Right cardiac atrium (tissue), 5 donors: ENCODE measurements around the gene LMF1. TPM values are rescaled to one million over a fixed set of nuclear protein-coding genes. Genes with fewer than 3 reads are reported as not detected.

ENCODE experiments used
- ATAC-seq, 2 donors: fragments of 200-7000 bp; cut with Tn5 transposase; one replicate each; pipeline versions ENCODE4 v1.8.0 to v1.9.1; 2020; ENCODE audit warnings: moderate library complexity in 2 of 2, mild to moderate bottlenecking in 1 of 2
- DNase-seq, 3 donors: peaks; one replicate each; pipeline ENCODE4 v3.0.0-alpha.2; 2020
- H3K27ac ChIP-seq: one replicate; pipeline ENCODE4 v1.5.1; 2013; ENCODE audit warnings: mild to moderate bottlenecking, low read length, control low read depth, moderate library complexity
- H3K27me3 ChIP-seq: one replicate; pipeline ENCODE4 v1.6.1; 2013; ENCODE audit not compliant: control insufficient read depth, insufficient read depth
- H3K4me1 ChIP-seq: one replicate; pipeline ENCODE4 v1.6.1; 2013; ENCODE audit warnings: low read length; ENCODE audit not compliant: control insufficient read depth, insufficient read depth
- H3K4me3 ChIP-seq: one replicate; pipeline ENCODE4 v1.5.1; 2013; ENCODE audit warnings: low read length, control low read depth
- H3K9me3 ChIP-seq: one replicate; pipeline ENCODE4 v1.6.1; 2013; ENCODE audit warnings: low read length; ENCODE audit not compliant: control insufficient read depth
- WGBS: extraction: QIAGEN DNeasy Blood & Tissue Kit; methylation state at CpG from one replicate; pipeline ENCODE4 v1.1.7; 2013; 5-methylcytosine and 5-hydroxymethylcytosine counted together
- intact Hi-C, 4 donors: fragments of 100-400 bp; cut with DNase I; formaldehyde crosslinking; loops; one replicate each; pipeline versions ENCODE4 v1.11.0 to v1.14.0; 2022 to 2023
- polyA plus RNA-seq: library from polyadenylated mRNA; stranded (reverse); fragments of 200-250 nt; gene quantifications from one replicate; pipeline ENCODE4 v1.2.3, GENCODE V29; 2013
- total RNA-seq, 4 donors: library from RNA; stranded (reverse); fragmentation: NEBNext Ultra II Directional; extraction: Animal tissue kit (Norgen Biotek cat#: 25700); gene quantifications; one replicate each; pipeline ENCODE4 v1.2.1, GENCODE V29; 2021
- donor health status: healthy with polysubstance abuse.
- donor health status: DM: no; HTN: yes; CAD: no.
- donor health status: DM: no; HTN: no; CAD: no.
- donor health status: DM: no; HTN: yes; CAD: no; lungs with severe emphysema.
- donor health status: DM: yes; HTN: yes; CAD: no.

The LMF1 gene
- total and polyA plus RNA-seq, 5 donors = 7.8 to 13.3 (median 10.8) TPM

DNA sequence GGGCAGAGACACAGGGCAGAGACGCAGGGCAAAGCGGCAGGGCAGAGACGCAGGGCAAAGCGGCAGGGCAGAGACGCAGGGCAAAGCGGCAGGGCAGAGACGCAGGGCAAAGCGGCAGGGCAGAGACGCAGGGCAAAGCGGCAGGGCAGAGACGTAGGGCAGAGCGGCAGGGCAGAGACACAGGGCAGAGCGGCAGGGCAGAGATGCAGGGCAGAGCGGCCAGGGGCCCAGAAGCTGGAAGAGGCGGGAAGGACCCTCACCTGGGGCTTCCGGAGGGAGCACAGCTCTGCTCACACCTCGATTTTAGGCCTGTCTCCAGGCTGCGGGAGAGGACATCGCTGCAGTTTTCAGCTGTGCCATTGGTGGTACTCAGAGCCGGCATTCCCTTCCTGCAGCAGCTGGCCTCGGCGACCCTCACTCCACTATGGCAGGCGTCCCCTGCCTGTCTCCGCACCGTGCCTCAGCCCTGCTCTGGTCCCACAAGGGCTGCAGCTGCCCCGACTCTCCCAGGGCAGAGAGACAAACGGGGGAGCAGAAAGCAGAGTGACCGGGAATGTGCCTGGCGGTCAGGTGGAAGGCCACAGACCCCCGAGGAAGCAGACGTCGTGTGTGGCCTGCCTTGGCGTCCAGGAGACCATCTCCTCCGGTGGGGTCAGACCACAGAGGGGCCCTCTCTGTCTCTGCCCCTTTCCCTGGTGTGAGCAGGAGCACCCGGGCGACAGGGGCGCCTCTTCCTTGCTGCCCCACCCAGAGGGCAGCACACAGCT lies 40.7 kb upstream of the LMF1 start:
- Histone ChIP-seq H3K4me3 (no peak overlapping the region), H3K27me3 (no peaks in the 10 kb centered on the region), H3K9me3 (no peaks in the 10 kb centered on the region), H3K27ac (no peak overlapping the region), H3K4me1 (no peaks in the 10 kb centered on the region)
- intact Hi-C loops = no loop called here
- DNase-seq (peak in 1 of 3 donors; percentile 32), ATAC-seq (no peak)
- 87% methylated on average over 37 of the region's 37 CpGs for WGBS

DNA sequence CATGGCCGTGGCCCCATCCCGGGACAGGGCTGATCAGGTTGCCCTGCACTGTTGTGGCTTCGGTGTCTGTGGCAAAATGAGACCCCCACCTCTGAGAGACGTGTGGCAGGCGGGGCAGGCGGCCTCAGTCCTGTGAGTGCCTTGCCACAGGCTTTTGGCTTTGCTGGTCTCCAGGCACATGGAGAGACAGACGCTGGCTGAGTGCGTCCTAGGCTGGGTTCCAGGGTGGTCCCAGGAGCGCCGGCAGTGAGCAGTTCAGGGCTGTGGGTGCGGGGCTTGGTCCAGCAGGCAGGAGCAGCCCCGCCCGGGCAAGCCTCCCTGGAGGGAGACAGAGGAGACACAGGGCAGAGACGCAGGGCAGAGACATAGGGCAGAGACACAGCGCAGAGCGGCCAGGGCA lies 40.0 kb upstream of the LMF1 start:
- no peak overlapping the region for H3K27ac ChIP-seq
- 65% methylated on average over 16 of the region's 16 CpGs for WGBS
- H3K4me1 ChIP-seq = no peaks in the 10 kb centered on the region
- intact Hi-C loops = no loop called here
- ATAC-seq (no peak), DNase-seq (peak in 1 of 3 donors; percentile 44)
- H3K27me3 ChIP-seq = no peaks in the 10 kb centered on the region
- no peak overlapping the region for H3K4me3 ChIP-seq
- H3K9me3 ChIP-seq = no peaks in the 10 kb centered on the region

DNA sequence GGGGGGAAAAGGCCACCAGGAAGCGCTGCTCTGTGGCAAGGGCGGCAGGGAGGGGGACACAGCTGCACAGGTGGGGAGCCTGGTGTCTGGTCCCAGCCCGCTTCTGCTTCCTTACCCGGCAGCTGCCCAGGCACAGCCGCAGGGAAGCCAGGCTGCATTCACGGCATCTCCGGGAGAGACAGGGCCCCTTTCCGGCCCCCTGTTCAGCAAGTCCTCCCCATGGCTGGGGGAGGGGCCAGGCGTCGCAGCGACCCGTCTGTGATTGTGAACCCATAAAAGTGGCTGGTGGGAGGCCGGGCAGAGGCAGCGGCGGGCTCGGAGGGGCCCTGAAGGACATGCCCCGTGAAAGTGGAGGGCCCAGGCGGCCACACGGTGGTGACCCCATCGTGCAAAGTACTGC lies 39.5 kb upstream of the LMF1 start:
- no peaks in the 10 kb centered on the region for H3K9me3 ChIP-seq
- WGBS = 44% methylated on average over 20 of the region's 20 CpGs
- H3K4me3 ChIP-seq = no peak overlapping the region
- DNase-seq (peak in 1 of 3 donors; percentile 19), ATAC-seq (no peak)
- no peaks in the 10 kb centered on the region for H3K27me3 ChIP-seq
- no peaks in the 10 kb centered on the region for H3K4me1 ChIP-seq
- no peak overlapping the region for H3K27ac ChIP-seq
- intact Hi-C loops = no loop called here

DNA sequence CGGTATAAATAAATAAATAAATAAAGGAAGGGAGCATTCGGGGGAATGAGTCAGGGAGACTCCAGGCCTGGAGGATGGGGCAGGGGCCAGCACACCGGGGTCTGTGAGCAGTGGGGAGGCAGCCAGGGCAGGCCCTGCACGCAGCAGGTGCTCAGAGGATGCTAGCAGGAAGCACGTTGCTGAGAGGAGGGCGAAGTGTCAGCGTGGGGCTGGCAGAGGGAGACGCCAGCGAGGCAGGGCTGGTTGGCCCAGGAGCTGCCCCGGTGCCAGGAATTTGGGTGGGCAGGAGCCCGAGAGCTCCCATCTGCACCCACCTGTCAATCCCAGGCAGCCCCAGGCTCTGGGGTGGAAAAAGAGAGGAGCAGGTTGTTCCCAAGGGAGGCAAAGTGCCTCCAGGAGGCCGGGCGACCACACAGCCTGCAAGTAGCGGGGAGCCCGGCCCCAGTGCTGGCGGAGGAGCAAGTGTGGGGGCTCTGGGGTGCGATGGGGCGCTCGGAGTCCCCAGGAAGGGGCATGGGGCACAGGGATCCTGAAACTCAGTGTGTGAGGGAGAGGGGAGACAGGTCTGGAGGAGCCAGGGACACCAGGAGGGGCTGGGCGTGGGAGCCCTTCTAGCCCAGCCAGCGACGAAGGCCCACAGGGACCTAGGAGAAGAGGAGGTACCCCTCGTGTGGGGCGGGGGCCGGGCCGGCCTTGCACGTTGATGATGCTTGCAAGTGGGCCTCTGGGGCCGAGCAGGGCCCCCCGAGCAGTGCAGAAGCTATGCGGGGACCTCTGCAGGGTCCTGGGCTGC lies 38.8 kb upstream of the LMF1 start:
- intact Hi-C loops = no loop called here
- Histone ChIP-seq H3K27ac (no peak overlapping the region), H3K27me3 (no peaks in the 10 kb centered on the region), H3K4me1 (no peaks in the 10 kb centered on the region), H3K9me3 (no peaks in the 10 kb centered on the region), H3K4me3 (no peak overlapping the region)
- DNase-seq = peak in 1 of 3 donors; percentile 31
- ATAC-seq = no peak
- WGBS = 80% methylated on average over 30 of the region's 30 CpGs

DNA sequence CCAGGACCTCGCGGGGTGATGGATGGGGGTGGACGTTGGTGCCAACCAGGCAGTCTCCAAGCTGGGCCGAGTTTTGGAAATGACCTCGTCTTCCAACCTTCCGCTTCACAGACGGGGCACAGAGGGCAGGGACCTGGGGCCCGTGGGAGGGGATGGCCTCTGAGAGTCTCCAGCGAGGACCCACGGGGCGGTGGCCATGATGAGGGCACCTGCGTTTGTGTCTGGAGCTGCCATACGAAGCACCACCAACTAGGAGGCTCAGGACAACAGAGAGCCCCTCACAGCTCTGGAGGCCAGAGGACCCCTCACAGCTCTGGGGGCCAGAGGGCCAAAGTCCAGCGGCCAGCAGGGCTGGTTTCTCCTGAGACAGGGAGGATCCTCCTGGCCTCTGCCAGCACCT lies 37.3 kb upstream of the LMF1 start:
- DNase-seq (no peak), ATAC-seq (no peak)
- WGBS = 82% methylated on average over 14 of the region's 14 CpGs
- no peaks in the 10 kb centered on the region for H3K4me1 ChIP-seq
- H3K9me3 ChIP-seq = no peaks in the 10 kb centered on the region
- H3K4me3 ChIP-seq = no peak overlapping the region
- intact Hi-C loops = no loop called here
- no peak overlapping the region for H3K27ac ChIP-seq
- no peaks in the 10 kb centered on the region for H3K27me3 ChIP-seq

DNA sequence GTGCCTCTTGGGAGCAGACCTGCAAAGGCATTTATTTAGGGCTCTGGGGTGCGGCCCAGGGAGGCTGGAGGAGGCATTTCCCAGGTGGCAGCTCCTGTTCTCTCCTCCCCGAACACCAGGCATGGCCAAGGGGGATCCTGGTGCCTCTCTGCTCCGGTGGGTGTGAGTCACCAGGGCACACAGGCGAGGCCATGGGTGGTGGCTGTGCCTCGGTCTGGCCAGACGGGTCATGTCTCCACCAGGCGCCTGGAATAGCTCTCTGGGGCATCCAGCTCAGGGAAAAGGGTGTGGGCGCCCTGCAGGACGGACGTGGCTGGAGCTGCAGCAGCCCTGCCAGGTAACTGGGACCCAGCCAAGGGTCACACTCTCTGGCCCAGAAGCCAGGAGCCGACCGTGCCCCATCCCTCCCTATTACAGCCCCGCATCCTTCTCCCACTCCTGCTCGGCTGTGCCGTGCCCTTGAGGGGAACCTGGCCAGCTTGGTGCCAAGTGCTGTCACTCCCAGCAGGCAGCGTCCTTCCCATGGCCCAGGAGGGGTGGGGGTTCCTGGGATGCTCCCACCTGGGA lies 36.6 kb upstream of the LMF1 start:
- intact Hi-C loops = no loop called here
- DNase-seq (no peak), ATAC-seq (no peak)
- WGBS = 74% methylated on average over 16 of the region's 16 CpGs
- Histone ChIP-seq H3K4me1 (no peaks in the 10 kb centered on the region), H3K27me3 (no peaks in the 10 kb centered on the region), H3K9me3 (no peaks in the 10 kb centered on the region), H3K4me3 (no peak overlapping the region), H3K27ac (no peak overlapping the region)

DNA sequence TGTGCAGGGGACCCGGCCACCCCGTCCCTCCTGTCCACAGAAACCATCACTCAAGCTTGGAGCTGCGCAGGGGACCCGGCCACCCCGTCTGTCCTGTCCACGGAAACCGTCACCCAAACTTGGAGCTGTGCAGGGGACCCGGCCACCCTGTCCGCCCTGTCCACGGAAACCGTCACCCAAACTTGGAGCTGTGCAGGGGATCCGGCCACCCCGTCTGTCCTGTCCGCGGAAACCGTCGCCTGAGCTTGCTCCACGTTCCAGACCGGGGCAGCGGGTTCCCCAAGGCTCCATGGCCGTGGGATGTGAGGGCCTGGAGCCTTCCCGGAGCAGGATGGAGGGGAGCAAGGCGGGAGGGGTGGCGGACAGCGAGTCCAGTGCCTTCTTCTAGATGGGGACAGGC lies 36.0 kb upstream of the LMF1 start:
- DNase-seq (no peak), ATAC-seq (no peak)
- Histone ChIP-seq H3K4me3 (no peak overlapping the region), H3K27me3 (no peaks in the 10 kb centered on the region), H3K4me1 (no peaks in the 10 kb centered on the region), H3K9me3 (no peaks in the 10 kb centered on the region), H3K27ac (no peak overlapping the region)
- intact Hi-C loops = no loop called here
- WGBS = 90% methylated on average over 25 of the region's 25 CpGs

DNA sequence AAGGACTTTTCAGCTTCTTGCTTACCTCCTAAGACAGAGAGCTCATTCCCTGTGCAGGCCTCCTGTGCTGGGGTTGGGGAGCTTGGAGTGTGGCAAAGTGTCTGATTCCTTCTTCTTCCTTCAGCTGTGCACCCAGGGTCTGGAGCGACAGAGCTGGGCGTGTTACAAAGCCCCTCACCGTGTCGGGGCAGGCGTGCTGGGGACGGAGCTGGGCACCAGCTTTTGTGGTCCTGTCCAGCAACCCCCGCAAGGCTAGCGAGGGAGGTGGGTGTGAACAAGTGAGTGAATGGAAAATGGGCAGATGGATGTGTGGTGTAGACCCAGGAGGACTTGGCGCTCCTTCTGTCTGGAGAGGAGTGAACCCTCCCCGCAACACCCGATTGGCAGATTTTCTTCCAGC lies 34.5 kb upstream of the LMF1 start:
- Histone ChIP-seq H3K4me3 (no peak overlapping the region), H3K27ac (no peak overlapping the region), H3K27me3 (no peaks in the 10 kb centered on the region), H3K9me3 (no peaks in the 10 kb centered on the region), H3K4me1 (no peaks in the 10 kb centered on the region)
- no peak for ATAC-seq
- DNase-seq = no peak
- intact Hi-C loops = no loop called here
- WGBS = 88% methylated on average over 11 of the region's 11 CpGs

DNA sequence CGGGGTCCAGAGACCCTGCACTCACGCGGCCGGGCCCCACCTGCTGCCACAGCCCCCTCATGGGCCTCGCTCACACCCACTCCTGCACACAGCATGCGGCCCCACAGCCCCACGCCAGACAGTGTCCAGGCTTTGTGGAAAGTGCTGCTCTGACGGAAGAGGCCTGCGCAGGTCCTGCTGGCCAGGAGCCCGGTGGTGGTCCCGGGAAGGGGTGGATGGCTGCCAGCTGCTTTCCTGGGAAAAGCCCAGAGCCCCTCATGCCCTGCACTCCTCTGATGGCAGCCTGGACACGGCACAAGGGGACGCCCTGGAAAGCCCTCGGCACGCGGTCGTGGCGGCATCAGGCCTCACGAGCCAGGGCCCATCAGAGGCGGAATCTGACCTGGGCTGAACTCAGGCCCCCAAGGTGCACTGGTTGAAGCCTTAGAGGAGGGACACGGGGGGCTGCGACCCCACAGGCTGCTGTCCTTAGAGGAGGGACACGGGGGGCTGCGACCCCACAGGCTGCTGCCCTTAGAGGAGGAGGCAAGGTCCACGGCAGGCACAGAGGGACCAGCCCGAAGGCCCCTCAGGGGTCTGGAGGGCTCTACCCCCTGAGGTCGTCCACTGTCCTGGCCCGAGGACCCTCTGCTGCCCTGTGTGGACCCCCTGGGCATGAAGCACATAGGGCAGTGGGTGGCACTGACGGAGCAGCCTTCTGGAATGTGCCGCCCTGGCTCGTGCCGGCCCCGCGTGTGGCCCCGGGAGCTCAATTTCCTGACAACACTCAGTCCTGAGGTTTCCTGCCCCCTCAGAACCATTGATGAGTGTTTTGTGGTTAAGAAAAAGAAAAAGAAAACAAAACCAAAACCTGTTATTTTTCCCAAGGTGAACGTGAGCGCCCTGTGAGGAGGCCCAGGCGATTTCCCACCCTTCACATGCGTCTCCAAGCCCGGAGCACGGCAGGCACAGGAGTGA lies 32.9 kb upstream of the LMF1 start:
- 80% methylated on average over 41 of the region's 41 CpGs for WGBS
- DNase-seq (no peak), ATAC-seq (no peak)
- no peak overlapping the region for H3K4me3 ChIP-seq
- intact Hi-C loops = no loop called here
- H3K27ac ChIP-seq = no peak overlapping the region
- H3K9me3 ChIP-seq = no peaks in the 10 kb centered on the region
- H3K4me1 ChIP-seq = no peaks in the 10 kb centered on the region
- H3K27me3 ChIP-seq = no peaks in the 10 kb centered on the region

DNA sequence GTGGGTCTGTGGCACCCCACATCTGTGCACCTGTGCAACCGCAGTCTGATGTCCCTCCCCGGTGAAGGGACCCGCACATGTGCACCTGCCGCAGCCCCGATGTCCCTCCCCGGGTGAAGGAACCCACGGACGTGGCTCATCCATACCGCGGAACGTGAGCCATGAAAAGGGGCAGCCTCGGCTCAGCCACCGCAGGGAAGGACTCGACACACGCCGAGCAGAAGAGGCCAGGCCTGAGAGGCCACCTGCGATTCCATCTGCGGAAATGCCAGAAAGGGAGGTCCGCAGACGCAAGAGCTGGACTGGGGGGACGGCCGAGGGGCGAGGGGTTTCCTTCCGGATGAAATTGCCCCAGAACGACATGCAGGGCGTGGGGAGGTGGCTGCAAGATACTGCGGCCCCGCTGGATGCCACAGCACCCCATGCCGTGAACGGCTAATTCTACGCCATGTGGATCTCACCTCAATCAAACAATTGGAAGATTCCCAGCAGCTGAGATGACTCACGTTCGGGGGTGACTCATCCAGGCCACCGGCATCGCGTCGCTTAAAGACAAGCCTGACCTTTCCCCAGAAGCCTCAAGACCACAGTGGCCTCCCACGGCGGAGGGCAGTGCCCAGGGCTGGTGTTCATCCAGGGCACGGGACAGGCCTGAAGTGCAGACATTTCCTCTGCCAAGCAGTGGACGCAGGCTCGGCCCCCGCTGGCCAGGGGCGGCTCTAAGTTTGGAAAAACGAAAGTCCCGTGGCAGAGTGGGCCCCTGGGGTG lies 31.8 kb upstream of the LMF1 start:
- 74% methylated on average over 46 of the region's 46 CpGs for WGBS
- no peak for ATAC-seq

More for the DNA sequence above, 31.8 kb upstream of the LMF1 start:
- no peaks in the 10 kb centered on the region for H3K9me3 ChIP-seq
- intact Hi-C loops = no loop called here
- no peak overlapping the region for H3K4me3 ChIP-seq
- no peak overlapping the region for H3K27ac ChIP-seq
- H3K27me3 ChIP-seq = no peaks in the 10 kb centered on the region
- H3K4me1 ChIP-seq = no peaks in the 10 kb centered on the region
- DNase-seq = no peak
